ENCODE measurements around the gene GPC2.
"Not testable (repeated sequence)": the region's sequence is repeated elsewhere in the genome, so short reads cannot be mapped to it uniquely, and the experiment has no call there.

The GPC2 gene

DNA sequence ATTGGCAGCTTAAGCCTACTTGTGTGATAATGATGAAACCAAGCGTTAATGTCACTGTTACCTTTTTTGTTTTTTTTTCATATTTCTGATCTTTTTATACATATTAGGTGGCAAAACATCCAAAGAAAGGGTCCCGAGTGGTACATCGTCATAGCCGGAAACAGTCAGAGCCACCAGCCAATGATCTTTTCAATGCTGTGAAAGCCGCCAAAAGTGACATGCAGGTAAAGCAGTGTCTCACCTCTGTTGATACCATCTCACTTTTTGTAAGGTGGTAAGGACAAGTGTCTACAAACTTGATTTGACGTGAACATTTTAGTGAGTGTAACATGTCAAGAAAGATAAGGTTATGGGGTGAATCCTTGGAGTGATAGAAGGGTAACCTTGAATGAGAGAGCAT is 5.4 kb upstream of the GPC2 start:
- H3K27ac ChIP-seq (ENCODE audit: low read length); H3K4me1 ChIP-seq (ENCODE audit: control insufficient read depth, insufficient read depth, low read length); H3K4me3 ChIP-seq (ENCODE audit: low read length in 2 of 2); H3K9me3 ChIP-seq (ENCODE audit: control insufficient read depth in 2 of 2, low read length in 2 of 2); H3K9ac ChIP-seq (ENCODE audit: low read length in 2 of 2); H3K27me3 ChIP-seq (ENCODE audit: control insufficient read depth in 1 of 2, insufficient read depth in 2 of 2, low read length in 2 of 2); H3K36me3 ChIP-seq (ENCODE audit: control insufficient read depth in 2 of 2, insufficient read depth in 2 of 2, low read length in 2 of 2): not testable (repeated sequence)

DNA sequence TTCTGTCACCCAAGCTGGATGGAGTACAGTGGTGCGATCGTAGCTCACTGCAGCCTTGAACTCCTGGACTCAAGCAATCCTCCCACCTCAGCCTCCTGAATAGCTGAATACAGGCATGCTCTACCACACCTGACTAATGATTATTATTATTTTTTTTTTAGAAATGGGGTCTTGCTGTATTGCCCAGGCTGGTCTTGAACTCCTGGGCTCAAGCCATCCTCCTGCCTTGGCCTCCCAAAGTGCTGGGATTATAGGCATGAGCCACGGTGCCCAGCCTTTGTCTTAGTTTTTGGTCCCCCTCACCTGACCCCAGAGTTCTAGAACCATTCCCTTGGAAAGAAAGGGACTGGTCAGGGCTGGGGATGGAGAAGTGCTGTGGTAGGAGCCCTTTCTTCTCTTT is 2.9 kb upstream of the GPC2 start:
- H3K27ac ChIP-seq (ENCODE audit: low read length); H3K9ac ChIP-seq (ENCODE audit: low read length in 2 of 2); H3K4me1 ChIP-seq (ENCODE audit: control insufficient read depth, insufficient read depth, low read length); H3K9me3 ChIP-seq (ENCODE audit: control insufficient read depth in 2 of 2, low read length in 2 of 2); H3K27me3 ChIP-seq (ENCODE audit: control insufficient read depth in 1 of 2, insufficient read depth in 2 of 2, low read length in 2 of 2); H3K36me3 ChIP-seq (ENCODE audit: control insufficient read depth in 2 of 2, insufficient read depth in 2 of 2, low read length in 2 of 2); H3K4me3 ChIP-seq (ENCODE audit: low read length in 2 of 2): not testable (repeated sequence)

DNA sequence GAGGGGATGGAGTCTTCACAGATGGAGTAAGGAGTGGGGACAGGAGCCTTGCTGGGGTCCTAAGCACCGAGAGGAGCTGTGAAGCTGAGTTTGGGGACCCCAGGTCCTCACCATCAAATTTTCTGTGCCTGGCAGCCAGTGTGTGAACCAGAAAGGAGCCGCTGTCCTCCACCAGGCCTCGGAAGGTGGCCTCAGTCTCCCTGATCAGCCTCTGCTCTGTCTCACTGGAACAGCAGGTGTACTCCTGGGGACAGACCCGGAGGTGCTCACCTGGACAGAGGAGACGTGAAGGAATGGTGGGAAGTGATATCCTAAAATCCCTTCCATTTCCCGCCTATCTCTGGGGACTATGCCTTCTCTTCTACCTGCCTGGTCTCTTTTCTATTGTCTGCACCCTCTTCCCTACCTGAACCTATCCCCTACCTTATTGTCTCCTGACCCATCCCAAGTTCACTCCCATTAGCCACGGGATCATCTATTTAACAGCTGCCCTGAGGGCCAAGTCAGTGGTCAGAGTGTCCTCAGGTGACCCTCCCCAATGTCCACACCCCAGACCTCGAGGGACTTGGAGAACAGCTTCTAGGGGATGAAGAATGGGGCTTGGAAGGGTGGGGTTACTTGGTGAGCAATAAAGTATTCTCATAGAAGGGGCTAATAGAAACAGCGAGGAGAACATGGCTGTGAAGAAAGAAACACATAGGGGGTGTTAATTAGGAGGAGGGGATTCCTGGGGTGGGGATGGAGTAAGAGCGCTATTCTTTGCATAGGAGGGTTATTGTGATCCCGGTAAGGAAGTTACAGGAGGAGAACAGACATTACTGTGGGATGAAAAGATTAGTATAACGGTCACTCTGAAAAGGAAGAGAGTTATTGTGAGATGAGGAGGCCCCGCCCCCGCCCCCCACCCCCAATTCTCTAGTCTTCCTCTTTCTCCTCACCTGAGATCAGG is 811 bp downstream of the GPC2 start:
- H3K36me3 ChIP-seq (ENCODE audit: control insufficient read depth in 2 of 2, insufficient read depth in 2 of 2, low read length in 2 of 2) = no peaks in the 10 kb centered on the region
- H3K4me3 ChIP-seq (ENCODE audit: low read length in 2 of 2) = peak overlapping the region; percentile 63 to 73
- no peak overlapping the region for H3K27ac ChIP-seq (ENCODE audit: low read length)
- H3K9me3 ChIP-seq (ENCODE audit: control insufficient read depth in 2 of 2, low read length in 2 of 2) = no peaks in the 10 kb centered on the region
- peaks cover 2 to 8% of the 10 kb centered on the region in 2 donors for H3K27me3 ChIP-seq (ENCODE audit: control insufficient read depth in 1 of 2, insufficient read depth in 2 of 2, low read length in 2 of 2)
- H3K9ac ChIP-seq (ENCODE audit: low read length in 2 of 2) = peak overlapping the region in 1 of 2 donors; percentile 33
- peaks cover 12% of the 10 kb centered on the region for H3K4me1 ChIP-seq (ENCODE audit: control insufficient read depth, insufficient read depth, low read length)

DNA sequence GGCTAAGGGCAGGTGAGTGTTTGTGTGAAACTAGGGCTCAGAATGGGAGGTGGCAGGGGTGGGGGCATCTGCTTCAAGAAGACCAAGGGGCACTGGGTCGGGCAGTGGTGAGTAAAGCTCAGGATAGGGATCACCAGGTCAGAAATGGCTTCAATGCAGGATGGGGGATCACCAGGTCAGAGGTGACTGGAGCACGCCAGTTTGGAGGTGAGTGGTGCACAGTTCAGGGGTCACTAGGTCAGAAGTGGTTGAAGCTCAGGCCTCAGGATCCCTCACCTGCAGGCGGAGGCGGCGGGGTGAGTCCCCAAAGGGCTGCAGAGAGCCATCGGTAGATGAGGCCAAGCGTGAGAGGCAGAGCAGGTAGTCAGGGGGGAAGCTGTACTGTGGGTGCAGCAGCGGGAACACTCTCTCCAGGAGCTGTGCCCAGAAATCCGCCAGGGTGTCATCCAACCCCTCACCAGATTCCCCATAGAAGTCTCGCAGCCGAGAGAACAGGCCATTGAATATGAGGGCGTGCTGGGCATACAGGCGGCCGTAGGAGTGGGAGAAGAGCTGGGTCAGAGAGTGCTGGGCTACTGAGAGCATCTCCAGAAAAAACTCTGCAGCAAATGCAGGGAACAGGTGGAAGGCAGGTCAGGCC is 1.8 kb downstream of the GPC2 start:
- H3K27me3 ChIP-seq (ENCODE audit: control insufficient read depth in 1 of 2, insufficient read depth in 2 of 2, low read length in 2 of 2) = peaks cover 4 to 16% of the 10 kb centered on the region in 2 donors
- no peaks in the 10 kb centered on the region for H3K36me3 ChIP-seq (ENCODE audit: control insufficient read depth in 2 of 2, insufficient read depth in 2 of 2, low read length in 2 of 2)
- H3K4me3 ChIP-seq (ENCODE audit: low read length in 2 of 2) = no peak overlapping the region
- no peaks in the 10 kb centered on the region for H3K9me3 ChIP-seq (ENCODE audit: control insufficient read depth in 2 of 2, low read length in 2 of 2)
- H3K9ac ChIP-seq (ENCODE audit: low read length in 2 of 2) = no peak overlapping the region
- H3K27ac ChIP-seq (ENCODE audit: low read length) = no peak overlapping the region
- H3K4me1 ChIP-seq (ENCODE audit: control insufficient read depth, insufficient read depth, low read length) = peaks cover 17% of the 10 kb centered on the region

DNA sequence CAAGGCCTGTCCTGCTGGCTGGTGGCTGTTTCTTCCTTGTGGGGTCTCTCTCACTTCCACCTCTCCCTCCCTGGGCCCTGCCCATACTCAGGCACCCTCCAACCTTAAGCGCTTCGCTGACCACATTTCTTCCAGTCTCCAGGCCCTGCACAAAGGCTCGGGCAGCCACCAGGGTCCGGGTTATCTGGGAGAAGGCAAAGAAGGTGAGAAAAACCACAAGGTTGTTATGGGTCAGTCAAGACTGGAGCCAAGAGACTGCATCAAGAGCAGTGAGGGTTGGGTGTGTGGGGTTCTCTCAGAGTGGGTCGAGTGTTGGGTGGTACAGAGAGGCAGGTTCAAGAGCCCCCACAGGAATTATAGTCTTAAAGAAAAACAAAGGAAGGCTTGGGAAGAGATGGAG is 2.6 kb downstream of the GPC2 start:
- H3K9me3 ChIP-seq (ENCODE audit: control insufficient read depth in 2 of 2, low read length in 2 of 2) = no peaks in the 10 kb centered on the region
- no peak overlapping the region for H3K9ac ChIP-seq (ENCODE audit: low read length in 2 of 2)
- no peak overlapping the region for H3K4me3 ChIP-seq (ENCODE audit: low read length in 2 of 2)
- H3K4me1 ChIP-seq (ENCODE audit: control insufficient read depth, insufficient read depth, low read length) = peaks cover 17% of the 10 kb centered on the region
- H3K36me3 ChIP-seq (ENCODE audit: control insufficient read depth in 2 of 2, insufficient read depth in 2 of 2, low read length in 2 of 2) = no peaks in the 10 kb centered on the region
- H3K27me3 ChIP-seq (ENCODE audit: control insufficient read depth in 1 of 2, insufficient read depth in 2 of 2, low read length in 2 of 2) = peaks cover 6 to 16% of the 10 kb centered on the region in 2 donors
- no peak overlapping the region for H3K27ac ChIP-seq (ENCODE audit: low read length)

DNA sequence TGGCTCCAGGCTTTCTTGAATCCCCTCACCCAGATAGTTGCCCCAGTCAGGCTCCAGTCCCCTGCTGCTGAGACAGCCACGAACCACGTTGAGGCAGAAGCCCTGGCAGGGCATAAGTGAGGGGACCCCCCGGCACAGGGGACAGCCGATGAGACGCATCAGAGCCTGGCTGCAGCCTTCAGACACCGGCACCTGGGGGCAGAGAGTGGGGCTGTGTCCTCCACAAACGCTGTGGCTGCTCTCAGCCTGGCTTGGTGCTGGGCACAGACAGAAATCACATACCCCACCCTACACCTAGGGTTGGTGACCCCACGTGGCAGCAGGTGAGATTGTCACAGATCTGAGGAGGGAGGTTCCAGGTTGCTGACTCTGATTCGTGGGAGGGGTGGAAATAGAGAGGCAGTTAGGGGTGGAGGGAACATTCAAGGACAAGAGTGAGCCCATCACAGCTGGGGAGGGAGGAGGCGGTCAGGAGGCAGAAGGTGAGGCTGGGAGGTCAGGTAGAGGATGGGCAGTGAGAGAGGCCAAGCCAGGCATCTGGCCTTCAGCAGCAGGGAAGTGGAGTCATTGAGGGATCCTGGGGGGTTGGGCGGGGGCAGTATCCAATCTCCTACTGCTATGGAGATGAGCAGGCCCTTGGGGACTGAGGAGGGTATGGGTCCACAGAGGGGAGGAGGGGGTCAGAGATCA is 3.2 kb downstream of the GPC2 start:
- Histone ChIP-seq H3K9me3 (ENCODE audit: control insufficient read depth in 2 of 2, low read length in 2 of 2) (no peaks in the 10 kb centered on the region), H3K27ac (ENCODE audit: low read length) (no peak overlapping the region), H3K9ac (ENCODE audit: low read length in 2 of 2) (no peak overlapping the region), H3K36me3 (ENCODE audit: control insufficient read depth in 2 of 2, insufficient read depth in 2 of 2, low read length in 2 of 2) (no peaks in the 10 kb centered on the region), H3K4me1 (ENCODE audit: control insufficient read depth, insufficient read depth, low read length) (peaks cover 17% of the 10 kb centered on the region), H3K4me3 (ENCODE audit: low read length in 2 of 2) (no peak overlapping the region), H3K27me3 (ENCODE audit: control insufficient read depth in 1 of 2, insufficient read depth in 2 of 2, low read length in 2 of 2) (peaks cover 6 to 16% of the 10 kb centered on the region in 2 donors)

DNA sequence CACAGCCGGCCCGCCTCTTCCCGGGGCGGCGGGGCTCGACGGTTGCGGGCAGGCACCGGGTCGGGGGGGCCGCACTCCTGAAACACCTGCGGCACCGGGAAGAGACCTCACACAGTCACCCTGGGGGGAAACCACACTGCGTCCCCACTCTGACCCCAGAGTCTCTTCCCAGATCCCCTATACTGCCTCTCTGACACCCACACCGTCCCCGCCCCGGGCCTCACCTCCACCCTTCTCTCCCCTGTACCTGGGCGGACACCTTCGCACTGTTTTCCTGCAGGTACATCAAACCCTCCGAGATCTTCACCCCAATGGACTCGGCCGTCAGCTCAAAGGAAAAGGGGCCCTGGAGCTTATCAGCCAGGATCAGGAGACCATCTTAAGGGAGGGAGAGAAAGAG is 5.3 kb downstream of the GPC2 start:
- H3K4me1 ChIP-seq (ENCODE audit: control insufficient read depth, insufficient read depth, low read length) = peaks cover 26% of the 10 kb centered on the region
- H3K36me3 ChIP-seq (ENCODE audit: control insufficient read depth in 2 of 2, insufficient read depth in 2 of 2, low read length in 2 of 2) = no peaks in the 10 kb centered on the region
- no peaks in the 10 kb centered on the region for H3K9me3 ChIP-seq (ENCODE audit: control insufficient read depth in 2 of 2, low read length in 2 of 2)
- H3K27me3 ChIP-seq (ENCODE audit: control insufficient read depth in 1 of 2, insufficient read depth in 2 of 2, low read length in 2 of 2) = peaks cover 9 to 16% of the 10 kb centered on the region in 2 donors
- no peak overlapping the region for H3K9ac ChIP-seq (ENCODE audit: low read length in 2 of 2)
- no peak overlapping the region for H3K4me3 ChIP-seq (ENCODE audit: low read length in 2 of 2)
- no peak overlapping the region for H3K27ac ChIP-seq (ENCODE audit: low read length)

DNA sequence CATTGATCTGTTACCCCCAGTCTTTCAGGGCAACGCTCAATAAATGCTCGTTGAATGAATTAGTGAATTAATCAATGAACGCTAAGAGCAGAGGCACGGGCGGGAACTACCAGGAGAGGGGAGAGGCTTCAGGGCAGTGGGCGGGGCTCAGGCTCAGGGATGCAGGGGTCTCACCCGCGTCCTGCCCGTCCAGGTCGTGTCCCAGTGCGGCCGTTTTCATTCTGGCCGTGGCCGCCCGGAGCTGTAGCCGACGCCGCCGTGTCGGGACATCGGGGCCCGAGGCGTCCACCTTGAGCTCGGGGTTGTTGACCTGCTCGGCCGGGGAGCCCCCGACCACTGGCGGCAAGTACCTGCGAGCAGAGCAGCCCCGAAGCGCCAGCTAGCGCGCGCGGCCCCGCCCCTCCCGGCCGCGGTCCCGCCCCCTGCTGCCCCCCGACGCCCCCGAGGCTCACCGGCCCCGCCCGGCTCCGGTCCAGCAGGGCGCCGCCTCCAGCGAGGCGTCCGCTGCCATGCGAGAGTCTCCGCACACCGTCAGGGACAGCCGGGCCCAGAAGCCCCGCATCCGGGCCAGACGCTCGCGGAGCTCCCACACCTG is 6.0 kb downstream of the GPC2 start:
- Histone ChIP-seq H3K36me3 (ENCODE audit: control insufficient read depth in 2 of 2, insufficient read depth in 2 of 2, low read length in 2 of 2) (no peaks in the 10 kb centered on the region), H3K9me3 (ENCODE audit: control insufficient read depth in 2 of 2, low read length in 2 of 2) (no peaks in the 10 kb centered on the region), H3K4me3 (ENCODE audit: low read length in 2 of 2) (peak overlapping the region in 1 of 2 donors; percentile 40), H3K27me3 (ENCODE audit: control insufficient read depth in 1 of 2, insufficient read depth in 2 of 2, low read length in 2 of 2) (peaks cover 12 to 16% of the 10 kb centered on the region in 2 donors), H3K4me1 (ENCODE audit: control insufficient read depth, insufficient read depth, low read length) (peaks cover 21% of the 10 kb centered on the region), H3K9ac (ENCODE audit: low read length in 2 of 2) (no peak overlapping the region), H3K27ac (ENCODE audit: low read length) (no peak overlapping the region)

DNA sequence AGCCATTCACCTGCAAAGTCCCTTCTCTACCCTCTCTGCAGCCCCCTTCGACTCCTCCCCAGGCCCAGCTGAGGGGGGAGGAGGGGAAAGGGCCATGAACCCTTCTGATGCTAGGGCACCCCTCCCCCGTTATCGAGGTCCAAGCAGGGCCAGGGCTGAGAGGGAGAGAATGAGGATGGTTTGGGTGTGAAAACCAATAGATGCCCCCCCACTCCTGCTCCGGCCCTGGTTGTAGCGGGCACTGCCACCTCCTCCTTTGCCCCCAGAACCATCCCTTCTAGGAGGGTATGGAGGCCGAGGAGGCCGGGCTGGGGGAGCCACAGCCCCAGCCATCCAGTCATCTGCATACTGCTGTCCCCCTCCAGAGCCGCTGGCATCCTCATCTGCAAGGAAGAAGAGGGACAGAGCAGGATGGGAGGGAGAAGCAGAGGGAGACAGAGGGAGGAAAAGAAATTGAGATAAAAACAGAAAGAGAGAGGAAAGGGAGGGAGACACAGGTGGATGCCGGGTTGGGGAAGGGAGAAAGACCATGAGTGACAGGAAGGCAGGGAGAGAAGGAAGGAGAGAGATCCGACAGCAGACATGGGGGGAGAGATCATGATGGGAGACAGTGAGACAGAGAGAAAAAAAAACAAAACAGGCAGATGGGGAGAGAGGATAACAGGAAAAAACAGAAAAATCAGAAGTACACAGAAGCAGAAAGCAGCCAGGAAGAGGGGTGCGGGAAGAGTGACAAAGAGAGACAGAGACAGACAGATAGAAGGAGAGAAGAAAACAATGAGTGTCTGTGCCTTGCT is 6.9 kb downstream of the GPC2 start:
- H3K27ac ChIP-seq (ENCODE audit: low read length) = no peak overlapping the region
- H3K27me3 ChIP-seq (ENCODE audit: control insufficient read depth in 1 of 2, insufficient read depth in 2 of 2, low read length in 2 of 2) = peaks cover 12 to 16% of the 10 kb centered on the region in 2 donors
- H3K9me3 ChIP-seq (ENCODE audit: control insufficient read depth in 2 of 2, low read length in 2 of 2) = no peaks in the 10 kb centered on the region
- no peak overlapping the region for H3K9ac ChIP-seq (ENCODE audit: low read length in 2 of 2)
- no peaks in the 10 kb centered on the region for H3K36me3 ChIP-seq (ENCODE audit: control insufficient read depth in 2 of 2, insufficient read depth in 2 of 2, low read length in 2 of 2)
- peaks cover 21% of the 10 kb centered on the region for H3K4me1 ChIP-seq (ENCODE audit: control insufficient read depth, insufficient read depth, low read length)
- no peak overlapping the region for H3K4me3 ChIP-seq (ENCODE audit: low read length in 2 of 2)

Data from stomach smooth muscle (tissue), 2 donors.